GM19397 (cell line): Measurements from ENCODE around the gene TFAP2E.

Source experiments
- ATAC-seq: cut with Tn5 transposase; IDR thresholded peaks from one replicate; pipeline ENCODE4 v1.9.1; 2021; ENCODE audit warnings: mild to moderate bottlenecking, moderate library complexity; ENCODE audit not compliant: unreplicated experiment

Gene TFAP2E

DNA sequence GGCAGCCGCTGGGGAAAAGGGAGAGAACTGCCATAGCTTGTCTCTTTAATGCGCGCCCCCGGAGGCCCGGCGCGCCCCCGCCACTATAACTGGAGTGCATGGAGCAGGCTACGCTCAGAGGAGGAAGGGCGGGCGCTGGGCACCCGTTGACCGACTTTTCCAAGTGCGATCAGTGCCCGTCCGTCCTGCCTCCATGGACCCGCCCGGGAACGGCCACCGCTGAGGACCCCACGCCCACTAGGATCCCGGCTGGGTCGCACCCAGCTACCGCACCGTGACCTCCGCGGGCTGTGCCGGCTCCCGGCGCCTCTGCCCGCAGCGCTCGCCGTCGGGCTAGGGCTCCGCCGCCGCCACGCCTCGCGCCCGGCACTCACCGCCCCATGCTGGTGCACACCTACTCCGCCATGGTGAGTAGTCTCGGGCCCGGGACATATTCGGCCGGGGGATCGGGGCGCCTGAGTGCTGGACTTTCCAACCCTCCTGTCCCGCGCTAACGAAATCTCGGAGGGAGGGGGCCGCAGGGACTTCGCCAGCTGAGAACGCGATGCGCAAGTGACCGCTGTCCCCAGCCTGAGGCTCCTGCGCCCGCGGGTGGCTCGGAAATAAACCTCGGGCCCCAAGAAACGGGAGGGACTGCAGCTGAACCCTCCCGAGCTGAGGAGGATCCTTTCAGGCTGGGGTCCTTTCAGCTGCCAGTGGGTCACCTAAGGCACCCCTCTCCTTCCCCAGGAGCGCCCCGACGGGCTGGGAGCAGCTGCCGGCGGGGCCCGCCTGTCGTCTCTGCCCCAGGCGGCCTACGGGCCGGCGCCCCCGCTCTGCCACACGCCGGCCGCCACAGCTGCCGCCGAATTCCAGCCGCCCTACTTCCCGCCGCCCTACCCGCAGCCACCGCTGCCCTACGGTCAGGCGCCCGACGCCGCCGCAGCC, at the start of gene TFAP2E:
TSS of gene TFAP2E (plus strand) at position 117 of the 927 bp plus-strand sequence. CDS start at position 381, 264 bp downstream.
- no peak for ATAC-seq

- ATAC-seq, result no peak
Observed at GRCh38 chr1:35524106-35524505, 49.0 kb upstream of the TFAP2E start.

DNA sequence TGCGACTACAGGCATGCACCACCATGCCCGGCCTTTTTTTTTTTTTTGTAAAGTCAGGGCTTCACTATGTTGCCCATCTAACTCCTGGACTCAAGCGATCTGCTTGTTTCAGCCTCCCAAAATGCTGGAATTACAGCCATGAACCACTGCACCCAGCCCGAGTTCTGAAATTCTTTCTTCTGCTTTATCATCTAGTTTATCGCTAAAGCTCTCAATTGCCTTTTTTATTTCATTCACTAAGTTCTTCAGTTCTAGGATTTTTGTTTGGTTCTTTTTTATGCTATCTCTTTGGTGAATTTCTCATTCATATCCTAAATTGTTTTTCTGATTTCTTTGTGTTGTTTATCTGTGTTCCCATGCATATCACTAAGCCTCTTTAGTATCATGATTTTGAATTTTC, 42.9 kb upstream of the TFAP2E start:
- no peak for ATAC-seq

GRCh38 chr1:35530946-35531345, 42.2 kb upstream of the TFAP2E start:
- no peak for ATAC-seq

DNA sequence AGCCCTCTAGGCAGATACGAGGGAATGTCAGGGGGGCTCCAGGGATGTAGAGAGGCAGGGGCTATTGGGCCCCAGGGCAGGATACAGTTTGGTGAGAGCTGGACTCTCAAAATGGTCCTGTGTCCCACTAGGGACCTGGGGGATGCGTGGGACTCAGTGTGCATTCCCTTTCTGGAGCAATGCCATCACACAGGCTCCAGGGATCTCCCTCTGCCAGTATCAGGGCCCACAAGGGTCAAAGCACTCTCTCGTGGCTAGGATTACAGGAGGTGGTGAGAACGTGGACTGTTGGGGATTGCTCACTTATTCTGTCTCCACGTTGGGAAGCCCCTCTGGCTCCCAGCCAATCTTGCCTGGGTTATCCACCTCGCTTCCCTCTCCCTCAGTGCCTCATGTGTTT, 41.7 kb upstream of the TFAP2E start:
- no peak for ATAC-seq

DNA sequence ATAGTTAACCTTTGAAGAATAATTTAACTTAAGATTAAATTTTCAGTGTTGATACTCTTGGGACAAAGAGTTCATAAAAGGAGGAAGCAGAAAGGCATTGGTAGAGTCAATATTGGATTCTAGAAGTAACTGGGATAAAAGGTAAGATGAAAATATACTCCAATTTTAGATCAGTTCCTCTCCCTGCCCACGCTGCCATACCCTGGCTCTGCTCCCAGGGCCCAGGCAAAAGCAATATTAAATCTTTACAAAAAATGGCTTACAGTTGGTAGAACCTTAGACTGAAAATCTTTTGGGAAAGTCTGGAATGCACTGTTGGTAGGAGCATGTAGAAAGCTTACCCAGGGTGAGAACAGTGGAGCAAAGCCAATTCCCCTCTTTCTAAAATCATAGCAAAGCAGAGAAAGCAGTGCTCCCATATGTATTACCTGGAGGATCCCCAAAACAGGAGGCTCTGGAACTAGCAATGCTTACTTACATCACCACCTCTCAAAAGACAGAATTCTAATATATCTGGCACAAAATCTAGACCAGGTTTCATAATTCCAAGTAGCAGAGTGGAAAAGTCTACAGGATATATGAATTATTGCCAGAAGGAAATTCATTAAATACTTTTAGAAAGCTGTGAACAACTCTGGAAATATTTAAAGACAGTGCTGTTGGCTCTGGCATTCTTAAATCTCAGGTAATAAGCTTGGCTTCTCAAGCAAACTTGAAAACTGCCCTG, 40.5 kb upstream of the TFAP2E start:
- no peak for ATAC-seq

DNA sequence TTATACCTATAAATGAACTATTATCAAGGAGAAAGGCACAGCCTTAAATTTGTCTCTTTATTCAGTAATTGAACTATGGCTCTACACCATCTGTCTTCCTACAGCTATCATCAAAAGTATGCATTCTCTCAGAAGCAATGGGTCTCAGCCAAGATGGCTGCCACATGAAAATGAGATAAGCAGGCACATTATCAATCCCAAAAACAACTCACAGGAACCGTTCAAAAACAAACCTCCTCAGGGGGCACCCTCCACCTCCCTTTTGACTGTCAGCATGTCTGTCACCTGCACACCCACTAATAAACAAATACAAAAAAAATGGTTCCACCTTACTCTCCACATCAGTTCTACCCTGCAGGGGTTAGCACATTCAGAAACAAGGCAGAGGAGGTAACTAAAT, 39.5 kb upstream of the TFAP2E start:
- ATAC-seq, result no peak

- ATAC-seq, result no peak
Observed at GRCh38 chr1:35535243-35535642, 37.9 kb upstream of the TFAP2E start.

DNA sequence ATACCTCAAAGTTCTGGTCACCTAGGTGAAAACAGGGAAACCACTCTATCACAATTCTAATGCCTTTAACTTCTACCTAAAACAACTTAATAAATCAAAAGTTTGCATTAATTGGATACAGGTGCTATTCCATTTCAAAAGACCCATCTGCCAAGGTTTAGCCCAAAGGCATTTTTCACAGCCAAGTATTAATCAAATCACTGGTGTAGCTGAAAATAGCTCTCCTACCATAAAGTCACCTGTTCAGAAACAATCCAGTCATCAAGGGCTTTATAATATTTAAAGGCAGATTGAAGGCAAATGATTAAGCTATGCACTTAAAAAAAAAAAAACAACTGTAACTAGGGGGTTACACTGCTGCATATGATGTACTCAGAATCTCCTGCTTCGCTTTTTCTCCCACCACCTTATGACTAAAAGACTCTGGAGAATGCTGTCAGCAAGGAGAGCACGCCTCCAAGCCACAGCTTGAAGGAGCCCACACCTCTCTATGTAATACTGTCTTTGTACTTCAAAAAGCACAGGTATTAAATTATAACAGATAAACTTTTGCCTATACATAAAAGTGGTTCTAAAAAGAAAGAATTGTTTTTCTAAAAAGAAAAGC, 36.5 kb upstream of the TFAP2E start:
- no peak for ATAC-seq

GRCh38 chr1:35537806-35538205, 35.3 kb upstream of the TFAP2E start:
- no peak for ATAC-seq

DNA sequence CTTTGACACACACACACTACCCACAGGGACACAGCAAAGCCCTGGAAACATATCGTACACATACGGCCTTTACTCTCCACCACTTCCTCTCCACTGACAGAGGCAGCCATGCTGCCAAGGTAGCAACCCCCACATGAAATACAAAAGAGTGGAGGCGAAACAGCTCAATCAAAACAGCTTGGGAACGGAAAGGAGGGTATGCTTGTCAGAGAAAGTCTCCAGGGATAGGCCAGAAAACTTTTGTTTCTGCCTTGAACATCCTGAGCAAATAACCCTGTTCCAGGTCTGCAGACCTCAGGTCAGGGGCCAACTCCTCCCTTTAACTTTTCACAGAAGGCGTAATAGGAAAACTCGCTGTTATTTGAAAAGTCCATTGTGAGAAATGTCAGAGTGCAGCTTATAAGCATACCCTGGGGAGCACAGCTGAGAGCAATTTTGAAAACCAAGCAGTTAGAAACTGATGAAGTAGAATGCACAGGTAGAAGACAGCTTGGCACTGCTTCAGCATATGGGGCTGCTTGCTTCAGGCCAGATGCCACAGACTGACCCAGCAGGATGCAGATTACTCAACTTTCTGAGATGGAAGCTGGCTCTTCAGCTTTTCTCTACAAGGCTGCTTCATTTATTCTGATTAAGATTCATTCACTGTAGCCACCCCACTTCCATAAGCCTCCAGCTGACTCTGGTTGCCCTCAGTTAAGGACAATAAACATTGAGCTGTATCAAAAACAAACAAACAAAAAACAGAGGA, 33.9 kb upstream of the TFAP2E start:
- ATAC-seq, result no peak

DNA sequence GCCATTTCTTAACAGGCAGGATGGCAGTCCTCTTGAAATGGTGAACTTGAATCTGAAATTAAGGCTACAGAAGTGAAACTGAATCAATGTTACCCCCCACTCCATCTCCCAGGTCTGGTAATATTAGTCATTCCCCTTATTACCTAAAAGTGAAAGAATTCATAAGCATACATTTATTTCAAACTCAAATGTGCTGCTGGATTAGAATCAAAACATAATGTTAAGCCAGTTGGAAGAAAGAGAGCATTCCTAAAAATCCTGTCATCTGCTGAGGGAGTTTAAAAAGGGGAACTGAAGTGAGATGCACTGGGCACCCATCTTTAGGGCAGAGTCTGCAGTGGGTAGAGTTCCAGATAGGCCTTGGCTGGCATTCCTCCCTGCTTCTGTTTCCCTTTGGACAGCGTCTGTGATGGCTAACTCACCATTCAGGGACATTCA, 33.3 kb upstream of the TFAP2E start:
- ATAC-seq, result no peak

GRCh38 chr1:35544976-35545375, 28.1 kb upstream of the TFAP2E start:
- no peak for ATAC-seq

GRCh38 chr1:35546614-35547013, 26.5 kb upstream of the TFAP2E start:
- ATAC-seq, result no peak

DNA sequence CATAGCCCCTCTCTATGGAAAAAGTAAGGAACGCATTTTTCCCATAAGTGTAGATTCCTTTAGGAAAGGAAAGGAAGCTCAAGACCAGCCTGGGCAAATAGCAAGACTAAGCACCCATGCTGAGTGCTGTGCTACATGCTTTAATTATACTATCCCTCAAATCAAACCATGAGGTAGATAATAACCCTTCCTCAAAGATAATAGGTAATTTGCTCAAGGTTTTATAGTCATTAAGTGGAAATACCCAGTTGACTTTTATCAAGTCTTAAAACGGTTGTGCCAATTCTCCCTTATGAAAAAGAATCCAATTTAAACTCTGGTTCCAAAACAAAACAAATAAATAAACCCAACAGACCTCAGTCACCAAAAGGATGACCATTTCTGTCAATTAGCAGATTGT, 19.3 kb upstream of the TFAP2E start:
- ATAC-seq, result no peak

DNA sequence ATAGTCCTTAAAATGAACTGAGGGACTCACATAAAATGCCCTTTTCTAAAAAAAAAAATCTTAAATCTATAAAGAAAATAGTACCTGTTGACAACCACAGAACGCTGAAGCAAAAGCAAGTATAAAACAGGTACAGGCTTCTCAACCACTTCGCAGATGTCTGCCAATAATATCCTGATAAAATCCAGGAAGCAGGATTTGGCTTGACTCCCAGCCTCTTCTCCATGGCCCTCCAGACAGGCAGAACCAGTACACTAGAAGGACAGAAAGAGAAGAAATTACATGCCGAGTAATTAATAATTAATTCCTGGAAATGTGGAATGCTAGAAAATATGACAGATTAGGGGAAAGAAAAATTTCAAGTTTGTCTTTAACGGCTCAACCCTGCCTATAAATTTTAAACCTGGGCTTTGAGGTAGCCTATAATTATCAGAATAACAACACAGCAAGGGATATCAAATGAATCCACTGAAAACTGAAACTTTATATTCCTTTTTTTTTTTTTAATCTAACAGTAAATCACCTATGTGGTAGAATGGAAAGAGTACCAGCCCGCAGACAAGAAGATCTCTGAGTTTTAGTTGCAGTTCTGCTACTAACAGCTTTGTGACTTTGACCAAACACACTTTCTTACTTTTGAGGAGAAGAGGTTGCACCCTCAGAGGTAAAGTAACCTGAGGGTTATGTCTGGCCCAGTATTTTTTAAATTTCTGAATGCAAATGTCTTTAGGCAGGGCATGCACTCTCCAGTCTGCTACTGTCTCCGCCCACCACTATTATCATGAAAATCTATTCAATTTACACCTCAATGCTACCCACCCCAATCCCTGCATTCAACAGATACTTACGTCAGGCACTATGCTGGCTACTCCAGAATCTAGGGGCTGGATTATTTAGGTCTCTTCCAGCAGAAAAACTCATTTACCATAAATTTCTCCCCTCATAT, 18.6 kb upstream of the TFAP2E start:
- ATAC-seq, result no peak

- no peak for ATAC-seq
Observed at GRCh38 chr1:35555212-35555584, 17.9 kb upstream of the TFAP2E start.

DNA sequence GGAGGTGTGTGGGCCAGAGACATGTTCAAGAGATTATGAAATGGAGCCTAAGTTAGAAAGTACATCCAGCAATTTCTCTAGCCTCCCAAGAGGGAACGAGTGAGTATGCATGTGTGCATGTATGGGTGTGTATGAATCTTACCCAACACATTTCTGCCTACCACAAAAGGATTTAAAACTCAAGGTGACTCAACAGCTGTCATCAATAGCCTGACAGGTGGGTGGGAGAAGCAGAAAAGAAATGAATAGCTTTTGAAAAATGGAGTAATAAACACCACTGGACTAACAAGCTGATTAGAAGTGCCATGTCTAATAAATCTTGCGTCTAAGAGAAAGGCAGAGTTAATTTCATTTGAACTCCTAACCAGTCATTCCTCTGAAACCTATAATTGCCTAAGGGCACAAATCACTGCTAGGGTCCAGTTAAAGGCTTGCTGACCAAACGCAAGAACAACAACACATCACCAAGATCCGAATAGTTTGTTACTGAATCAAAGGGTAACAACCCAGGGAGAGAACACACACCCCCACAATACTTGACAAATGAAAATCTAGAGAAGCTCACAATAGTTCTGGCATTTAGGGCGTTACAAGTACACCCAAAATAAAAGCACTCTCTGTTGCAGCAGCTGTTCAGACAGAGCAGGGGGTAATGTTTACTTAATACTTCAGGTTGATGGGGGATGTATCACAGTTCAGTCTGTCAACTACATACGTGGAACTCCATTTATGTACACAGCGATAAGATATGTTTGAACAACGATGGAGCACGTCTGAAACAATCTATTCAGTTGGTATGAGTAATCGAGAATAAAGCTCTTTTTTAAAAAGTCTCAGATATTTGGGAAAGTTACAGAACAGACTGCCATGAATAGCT, 17.3 kb upstream of the TFAP2E start:
- ATAC-seq, result no peak
